Osteocyte (in vitro differentiated cells): ENCODE data around the gene SLC9A8. TPM values are rescaled to one million over a fixed set of nuclear protein-coding genes. Genes with fewer than 3 reads are reported as not detected.

ENCODE experiments used
- DNase-seq: peaks from one replicate; pipeline ENCODE4 v3.0.0; 2021; ENCODE audit warnings: mixed read lengths; ENCODE audit not compliant: unreplicated experiment; ENCODE audit errors: extremely low spot score
- H3K27ac Mint-ChIP-seq: one replicate; pipeline ENCODE4 v1.8.0; 2021; ENCODE audit warnings: mild to moderate bottlenecking, mixed read lengths; ENCODE audit not compliant: unreplicated experiment
- H3K27me3 Mint-ChIP-seq: one replicate; pipeline ENCODE4 v1.8.0; 2021; ENCODE audit warnings: mixed read lengths; ENCODE audit not compliant: unreplicated experiment
- H3K36me3 Mint-ChIP-seq: one replicate; pipeline ENCODE4 v1.8.0; 2021; ENCODE audit warnings: mixed read lengths; ENCODE audit not compliant: unreplicated experiment
- H3K4me1 Mint-ChIP-seq: one replicate; pipeline ENCODE4 v1.8.0; 2021; ENCODE audit warnings: mixed read lengths; ENCODE audit not compliant: unreplicated experiment
- H3K4me3 Mint-ChIP-seq: one replicate; pipeline ENCODE4 v1.8.0; 2021; ENCODE audit warnings: mild to moderate bottlenecking, moderate library complexity, mixed read lengths; ENCODE audit not compliant: unreplicated experiment
- H3K9me3 Mint-ChIP-seq: one replicate; pipeline ENCODE4 v1.8.0; 2021; ENCODE audit warnings: mixed read lengths; ENCODE audit not compliant: unreplicated experiment
- total RNA-seq: library from RNA; stranded (reverse); gene quantifications from 2 replicates; pipeline ENCODE4 v1.2.1, GENCODE V29; 2021
- TF ChIP-seq, protein P1 (sequence below): fragments of 200-600 bp; sonication (generic); IDR thresholded peaks from 2 replicates; pipeline ENCODE4 v1.5.0; 2021; ENCODE audit warnings: antibody characterized with exemption, mild to moderate bottlenecking, moderate library complexity

SLC9A8 gene
- total RNA-seq, 1 donor from 2014 or later: 10.9 TPM

DNA sequence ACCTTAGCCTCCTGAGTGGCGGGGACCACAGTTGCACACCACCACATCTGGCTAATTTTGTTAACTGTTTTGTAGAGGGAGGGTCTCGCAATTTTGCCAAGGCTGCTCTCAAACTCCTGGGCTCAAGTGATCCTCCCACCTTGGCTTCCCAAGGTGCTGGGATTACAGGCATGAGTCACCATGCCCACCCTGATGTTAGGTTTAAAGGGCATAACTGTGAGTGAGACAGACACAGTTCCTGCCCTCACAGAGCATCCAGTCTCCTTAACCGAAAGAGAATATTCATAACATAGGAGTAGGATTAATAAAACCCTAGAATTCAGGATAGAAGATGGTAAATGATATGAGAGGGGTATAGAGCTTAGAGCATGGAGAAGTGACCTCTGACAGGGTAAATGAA lies 105.8 kb downstream of the SLC9A8 start:
- H3K4me3 Mint-ChIP-seq: no peak overlapping the region
- TF ChIP-seq, protein P1, sequence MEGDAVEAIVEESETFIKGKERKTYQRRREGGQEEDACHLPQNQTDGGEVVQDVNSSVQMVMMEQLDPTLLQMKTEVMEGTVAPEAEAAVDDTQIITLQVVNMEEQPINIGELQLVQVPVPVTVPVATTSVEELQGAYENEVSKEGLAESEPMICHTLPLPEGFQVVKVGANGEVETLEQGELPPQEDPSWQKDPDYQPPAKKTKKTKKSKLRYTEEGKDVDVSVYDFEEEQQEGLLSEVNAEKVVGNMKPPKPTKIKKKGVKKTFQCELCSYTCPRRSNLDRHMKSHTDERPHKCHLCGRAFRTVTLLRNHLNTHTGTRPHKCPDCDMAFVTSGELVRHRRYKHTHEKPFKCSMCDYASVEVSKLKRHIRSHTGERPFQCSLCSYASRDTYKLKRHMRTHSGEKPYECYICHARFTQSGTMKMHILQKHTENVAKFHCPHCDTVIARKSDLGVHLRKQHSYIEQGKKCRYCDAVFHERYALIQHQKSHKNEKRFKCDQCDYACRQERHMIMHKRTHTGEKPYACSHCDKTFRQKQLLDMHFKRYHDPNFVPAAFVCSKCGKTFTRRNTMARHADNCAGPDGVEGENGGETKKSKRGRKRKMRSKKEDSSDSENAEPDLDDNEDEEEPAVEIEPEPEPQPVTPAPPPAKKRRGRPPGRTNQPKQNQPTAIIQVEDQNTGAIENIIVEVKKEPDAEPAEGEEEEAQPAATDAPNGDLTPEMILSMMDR: no peak
- no peak overlapping the region for H3K27ac Mint-ChIP-seq
- DNase-seq: no peak
- peaks cover 22% of the 10 kb centered on the region for H3K4me1 Mint-ChIP-seq
- H3K27me3 Mint-ChIP-seq: no peaks in the 10 kb centered on the region
- no peaks in the 10 kb centered on the region for H3K36me3 Mint-ChIP-seq
- H3K9me3 Mint-ChIP-seq: no peaks in the 10 kb centered on the region

DNA sequence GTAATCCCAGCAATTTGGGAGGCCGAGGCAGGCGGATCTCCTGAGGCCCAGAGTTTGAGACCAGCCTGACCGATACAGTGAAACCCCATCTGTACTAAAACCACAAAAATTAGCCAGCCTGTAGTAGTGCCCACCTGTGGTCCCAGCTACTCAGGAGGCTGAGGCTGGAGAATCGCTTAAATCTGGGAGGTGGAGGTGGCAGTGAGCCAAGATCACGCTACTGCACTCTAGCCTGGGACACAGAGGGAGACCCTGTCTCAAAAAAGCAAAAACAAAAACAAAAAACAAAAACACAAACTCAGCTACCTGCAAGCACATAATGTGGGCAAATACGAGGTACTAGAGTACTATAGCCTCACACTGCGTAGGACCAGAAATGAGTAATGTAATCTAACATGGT lies 106.4 kb downstream of the SLC9A8 start:
- no peak overlapping the region for H3K27ac Mint-ChIP-seq
- DNase-seq: no peak
- H3K4me1 Mint-ChIP-seq: peaks cover 16% of the 10 kb centered on the region
- no peak overlapping the region for H3K4me3 Mint-ChIP-seq
- no peaks in the 10 kb centered on the region for H3K9me3 Mint-ChIP-seq
- H3K36me3 Mint-ChIP-seq: no peaks in the 10 kb centered on the region
- TF ChIP-seq, protein P1: no peak
- H3K27me3 Mint-ChIP-seq: no peaks in the 10 kb centered on the region

DNA sequence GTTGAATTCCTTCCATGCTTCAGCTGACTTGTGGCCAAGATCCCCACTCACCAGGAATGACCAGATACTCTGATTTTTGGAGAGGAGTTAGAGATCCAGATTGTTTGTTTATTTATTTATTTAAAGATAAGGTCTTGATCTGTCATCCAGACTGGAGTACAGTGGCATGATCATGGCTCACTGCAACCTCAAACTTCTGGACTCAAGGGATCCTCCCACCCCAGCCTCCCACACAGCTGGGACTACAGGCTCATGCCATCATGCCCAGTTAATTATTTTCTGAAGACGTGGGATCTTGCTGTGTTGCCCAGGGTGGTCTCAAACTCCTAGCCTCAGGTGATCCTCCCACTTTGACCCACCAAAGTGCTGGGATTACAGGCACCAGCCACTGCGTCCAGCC lies 106.8 kb downstream of the SLC9A8 start:
- TF ChIP-seq, protein P1: no peak
- no peaks in the 10 kb centered on the region for H3K36me3 Mint-ChIP-seq
- H3K4me1 Mint-ChIP-seq: peaks cover 12% of the 10 kb centered on the region
- H3K4me3 Mint-ChIP-seq: no peak overlapping the region
- no peak overlapping the region for H3K27ac Mint-ChIP-seq
- DNase-seq: no peak
- H3K9me3 Mint-ChIP-seq: no peaks in the 10 kb centered on the region
- no peaks in the 10 kb centered on the region for H3K27me3 Mint-ChIP-seq

DNA sequence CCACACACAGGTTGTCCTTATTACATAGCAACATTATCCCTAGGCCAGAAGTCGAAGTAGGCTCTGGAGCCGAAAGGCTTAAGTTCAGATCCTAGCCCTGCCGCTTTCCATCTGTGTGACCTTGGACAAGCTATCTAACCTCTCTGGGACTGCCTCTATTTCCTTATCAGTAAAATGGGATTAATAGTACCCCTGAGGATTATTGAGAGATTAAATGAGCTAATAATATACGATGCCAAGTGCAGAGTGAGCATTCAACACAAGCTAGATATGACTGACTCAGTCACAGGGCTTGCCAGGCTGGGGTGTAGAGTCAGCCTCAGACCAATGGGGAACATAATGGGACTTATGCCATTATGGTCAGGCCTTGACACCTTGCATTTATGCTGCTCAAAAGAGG lies 111.6 kb downstream of the SLC9A8 start:
- no peak for DNase-seq
- Mint-ChIP-seq H3K4me1 (peaks cover 8% of the 10 kb centered on the region), H3K4me3 (no peak overlapping the region), H3K27ac (no peak overlapping the region), H3K27me3 (no peaks in the 10 kb centered on the region), H3K9me3 (no peaks in the 10 kb centered on the region), H3K36me3 (no peaks in the 10 kb centered on the region)
- TF ChIP-seq, protein P1: no peak

DNA sequence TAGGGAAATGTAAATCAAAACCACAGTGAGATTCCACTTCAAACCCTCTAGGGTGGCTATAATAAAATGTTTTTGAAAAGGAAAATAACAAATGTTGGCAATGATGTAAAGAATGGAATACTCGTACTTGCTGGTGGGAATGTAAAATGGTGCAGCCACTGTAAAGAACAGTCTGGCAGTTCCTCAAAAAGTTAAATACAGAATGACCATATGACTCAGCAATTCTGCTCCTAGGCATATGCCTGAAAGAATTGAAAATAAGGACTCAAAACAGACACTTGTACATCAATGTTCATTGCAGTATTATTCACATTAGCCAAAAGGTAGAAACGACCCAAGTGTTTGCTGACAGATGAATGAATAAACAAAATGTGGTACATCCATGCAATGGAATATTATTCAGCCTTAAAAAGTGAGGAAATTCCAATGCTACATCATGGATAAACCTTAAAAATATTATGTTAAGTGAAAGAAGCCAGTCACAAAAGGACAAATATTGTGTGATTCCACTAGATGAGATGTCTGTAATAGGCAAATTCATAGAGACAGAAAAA lies 113.3 kb downstream of the SLC9A8 start:
- H3K27ac Mint-ChIP-seq: no peak overlapping the region
- H3K4me3 Mint-ChIP-seq: no peak overlapping the region
- TF ChIP-seq, protein P1: no peak

More for the DNA sequence above, 113.3 kb downstream of the SLC9A8 start:
- peaks cover 8% of the 10 kb centered on the region for H3K4me1 Mint-ChIP-seq
- H3K9me3 Mint-ChIP-seq: no peaks in the 10 kb centered on the region
- H3K36me3 Mint-ChIP-seq: no peaks in the 10 kb centered on the region
- H3K27me3 Mint-ChIP-seq: no peaks in the 10 kb centered on the region
- no peak for DNase-seq
